ENCODE measurements around the gene EEF2.
"Not testable (repeated sequence)": the region's sequence is repeated elsewhere in the genome, so short reads cannot be mapped to it uniquely, and the experiment has no call there.

EEF2 gene

GRCh38 chr19:3967983-3968382 lies 17.3 kb downstream of the EEF2 start:
- not testable (repeated sequence) for DNase-seq

- DNase-seq, result no peak
These were observed 18.9 kb downstream of the EEF2 start for GRCh38 chr19:3966051-3967017.

DNA sequence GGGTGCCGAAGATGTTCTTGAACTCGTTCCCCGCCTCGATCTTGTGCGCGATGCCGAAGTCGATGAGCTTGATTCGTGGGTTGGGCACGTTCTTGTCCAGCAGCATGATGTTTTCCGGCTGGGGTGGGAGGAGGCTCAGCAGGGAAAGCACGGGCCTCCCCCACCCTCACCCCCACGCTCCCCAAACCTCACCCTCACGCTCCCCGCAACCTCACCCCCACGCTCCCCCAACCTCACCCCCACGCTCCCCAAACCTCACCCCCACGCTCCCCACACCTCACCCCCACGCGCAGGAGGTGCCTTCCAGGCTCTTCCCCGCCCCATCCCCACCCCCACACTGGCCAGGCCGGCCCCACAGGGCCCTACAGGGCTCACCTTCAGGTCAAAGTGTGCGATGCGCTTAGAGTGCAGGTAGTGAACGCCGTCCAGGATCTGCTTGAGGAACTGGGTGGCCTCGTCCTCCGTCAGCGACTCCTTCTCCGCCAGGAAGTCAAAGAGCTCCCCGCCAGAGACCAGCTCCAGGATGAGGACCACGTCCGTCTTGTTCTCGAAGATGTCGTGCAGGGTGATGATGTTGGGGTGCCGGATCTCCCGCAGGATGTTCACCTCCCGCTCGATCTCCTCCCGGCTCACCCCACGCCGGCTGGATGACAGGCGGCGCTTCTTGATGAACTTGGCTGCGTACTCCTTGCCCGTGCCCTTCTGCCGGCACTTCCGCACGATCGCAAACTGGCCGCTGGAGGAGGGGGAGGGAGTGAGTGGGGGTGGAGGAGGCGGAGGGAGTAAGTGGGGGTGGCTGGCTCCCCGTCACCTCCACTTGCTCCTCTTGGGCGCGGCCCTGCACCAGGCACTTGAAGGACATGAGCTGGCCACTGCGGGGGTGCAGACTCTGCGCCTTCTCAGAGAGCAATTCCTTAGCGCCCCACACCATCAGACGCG lies 20.7 kb downstream of the EEF2 start:
- no peak for DNase-seq

DNA sequence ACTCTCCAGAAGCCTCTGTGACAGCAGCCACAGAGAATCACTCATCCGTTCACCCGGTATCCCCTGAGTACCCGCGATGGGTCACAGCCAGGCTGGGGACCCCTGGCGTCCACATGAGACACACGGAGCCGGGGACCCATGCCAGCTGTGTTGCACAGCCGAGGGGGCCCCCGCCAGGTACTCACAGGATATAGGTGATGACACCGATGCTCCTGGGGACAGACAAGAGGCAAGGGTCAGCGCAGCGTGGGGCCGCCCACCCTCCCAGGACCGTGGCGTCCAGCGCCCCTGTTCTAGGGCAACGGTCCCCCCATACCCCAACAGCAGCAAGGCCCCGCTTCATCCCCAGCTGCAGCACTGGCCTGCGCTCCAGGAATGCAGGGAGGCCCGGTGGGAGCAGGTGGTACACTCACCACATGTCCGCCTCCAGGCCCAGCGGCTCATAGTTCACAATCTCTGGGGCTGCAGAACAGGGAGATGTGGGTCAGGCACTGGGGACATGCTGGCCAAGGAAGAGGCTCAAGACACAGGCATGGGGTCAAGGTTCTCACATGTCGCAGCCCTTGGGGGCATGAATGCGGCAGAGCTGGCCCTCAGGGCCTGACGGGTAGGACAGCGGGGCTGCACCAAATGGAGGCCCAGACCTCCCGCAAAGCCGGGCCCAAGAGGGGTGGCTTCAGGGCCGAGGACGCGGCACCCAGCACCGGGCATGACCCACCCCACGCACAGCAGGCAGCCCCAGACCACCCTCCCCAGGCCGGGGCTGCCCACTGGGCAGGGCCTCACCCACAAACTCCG lies 21.6 kb downstream of the EEF2 start:
- no peak for DNase-seq

DNA sequence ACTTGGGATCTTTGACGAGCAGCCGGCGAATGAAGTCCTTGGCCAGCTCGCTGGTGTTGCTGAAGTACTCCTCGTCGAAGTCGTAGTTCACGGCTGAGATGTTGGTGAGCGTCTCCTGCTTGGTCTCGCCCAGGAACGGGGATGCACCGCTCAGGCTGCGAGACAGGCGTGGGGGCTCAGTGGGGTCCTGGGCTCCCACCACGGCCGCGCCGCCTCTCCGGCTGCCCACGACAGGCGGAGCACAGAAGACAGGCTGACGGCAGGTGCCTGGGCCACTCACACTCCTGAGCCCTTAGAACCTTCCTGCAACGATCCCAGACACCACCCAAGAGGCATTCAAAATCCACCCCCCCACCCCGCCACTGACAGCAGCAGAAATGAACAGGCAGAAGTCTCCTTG lies 24.3 kb downstream of the EEF2 start:
- DNase-seq, result no peak

DNA sequence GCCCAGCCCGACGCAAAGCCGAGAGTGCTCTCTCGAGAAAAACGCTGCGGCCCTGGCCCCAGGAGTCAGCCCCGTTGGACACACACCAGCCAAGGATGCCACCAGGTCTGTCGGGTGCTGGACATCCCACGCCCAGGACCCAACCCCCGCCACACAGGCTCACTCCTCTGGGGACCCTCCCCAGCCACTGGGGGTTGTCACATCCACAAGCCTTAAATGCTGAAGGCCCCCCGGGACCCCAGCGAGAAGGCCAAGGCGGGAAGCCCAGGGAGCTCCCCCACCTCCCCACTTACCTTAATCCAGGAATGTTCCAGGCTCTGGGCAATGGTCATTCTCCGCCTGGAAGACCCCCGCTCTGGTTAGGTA lies 25.5 kb downstream of the EEF2 start:
- no peak for DNase-seq

- DNase-seq, result no peak
These were observed 26.2 kb downstream of the EEF2 start for GRCh38 chr19:3958836-3959765.

- DNase-seq, result no peak
These were observed 29.6 kb downstream of the EEF2 start for GRCh38 chr19:3955688-3956087.

- DNase-seq, result not testable (repeated sequence)
These were observed 30.0 kb downstream of the EEF2 start for GRCh38 chr19:3955276-3955675.

DNA sequence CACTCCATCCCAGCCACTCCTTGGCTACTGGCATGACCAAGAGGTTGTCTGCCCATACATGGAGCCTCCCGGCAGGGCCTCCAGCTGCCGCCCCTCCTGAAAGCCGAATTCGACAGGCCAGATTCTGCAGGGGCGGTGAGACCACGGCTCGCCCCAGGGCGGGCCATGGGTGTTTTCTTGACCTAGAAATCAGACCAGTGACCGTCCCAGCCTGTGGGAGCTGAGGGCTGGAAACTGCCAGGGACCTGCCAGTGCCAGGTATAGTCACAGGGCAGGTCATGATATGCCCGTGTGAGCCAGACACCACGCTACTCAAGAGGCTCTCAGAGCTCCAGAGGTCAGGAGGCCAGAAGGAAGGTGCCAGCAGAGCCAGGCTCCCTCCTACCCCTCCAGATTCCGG lies 31.2 kb downstream of the EEF2 start:
- DNase-seq, result no peak

GRCh38 chr19:3952755-3953276 lies 32.4 kb downstream of the EEF2 start:
- not testable (repeated sequence) for DNase-seq

DNA sequence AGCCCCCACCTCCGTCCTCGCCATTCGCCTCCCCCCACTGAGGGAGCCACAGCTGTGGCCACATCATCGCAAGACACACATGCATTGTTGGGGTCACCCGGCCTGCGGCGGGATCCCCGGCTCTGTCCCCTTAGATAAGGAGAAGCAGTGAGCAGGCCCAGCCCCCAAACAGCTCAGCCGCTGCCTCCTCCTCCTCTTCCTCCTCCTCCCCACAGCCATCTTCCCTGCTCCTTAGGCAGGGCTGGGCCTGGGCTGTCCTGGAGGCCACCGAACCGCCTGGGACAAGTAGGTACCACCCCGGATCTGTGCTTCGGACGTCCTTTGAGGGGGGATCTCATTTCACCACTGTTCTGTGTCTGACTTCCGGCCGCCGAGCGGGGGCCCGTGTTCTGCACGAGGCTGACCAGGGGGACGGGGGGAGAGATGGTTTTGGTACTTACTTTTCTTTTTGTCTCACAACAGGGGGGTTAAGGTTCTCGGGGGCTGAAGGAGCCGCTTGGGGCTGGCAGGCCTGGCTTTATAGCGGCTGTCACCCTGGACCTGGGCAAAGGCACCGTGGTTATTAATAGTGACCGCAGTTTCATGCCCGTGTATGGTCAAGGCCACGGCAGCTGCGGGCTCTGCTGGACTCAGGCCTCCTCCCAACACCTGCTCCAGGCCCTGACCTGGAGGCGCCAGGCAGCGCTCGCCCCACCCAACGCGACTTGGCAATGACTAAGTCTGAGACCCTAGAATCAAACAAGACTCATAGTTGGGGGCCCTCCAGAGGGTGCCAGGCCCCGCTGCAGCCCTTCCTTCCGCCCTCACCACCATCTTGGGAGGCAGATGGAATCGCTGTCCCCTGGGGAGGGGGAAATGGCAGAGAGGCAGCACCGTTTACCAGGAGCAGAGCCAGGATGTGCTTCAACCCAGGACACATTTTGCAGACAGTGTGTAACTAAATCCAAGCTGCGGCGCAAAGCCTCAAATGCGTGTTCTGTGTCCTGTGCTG lies 34.1 kb downstream of the EEF2 start:
- DNase-seq, result no peak

DNA sequence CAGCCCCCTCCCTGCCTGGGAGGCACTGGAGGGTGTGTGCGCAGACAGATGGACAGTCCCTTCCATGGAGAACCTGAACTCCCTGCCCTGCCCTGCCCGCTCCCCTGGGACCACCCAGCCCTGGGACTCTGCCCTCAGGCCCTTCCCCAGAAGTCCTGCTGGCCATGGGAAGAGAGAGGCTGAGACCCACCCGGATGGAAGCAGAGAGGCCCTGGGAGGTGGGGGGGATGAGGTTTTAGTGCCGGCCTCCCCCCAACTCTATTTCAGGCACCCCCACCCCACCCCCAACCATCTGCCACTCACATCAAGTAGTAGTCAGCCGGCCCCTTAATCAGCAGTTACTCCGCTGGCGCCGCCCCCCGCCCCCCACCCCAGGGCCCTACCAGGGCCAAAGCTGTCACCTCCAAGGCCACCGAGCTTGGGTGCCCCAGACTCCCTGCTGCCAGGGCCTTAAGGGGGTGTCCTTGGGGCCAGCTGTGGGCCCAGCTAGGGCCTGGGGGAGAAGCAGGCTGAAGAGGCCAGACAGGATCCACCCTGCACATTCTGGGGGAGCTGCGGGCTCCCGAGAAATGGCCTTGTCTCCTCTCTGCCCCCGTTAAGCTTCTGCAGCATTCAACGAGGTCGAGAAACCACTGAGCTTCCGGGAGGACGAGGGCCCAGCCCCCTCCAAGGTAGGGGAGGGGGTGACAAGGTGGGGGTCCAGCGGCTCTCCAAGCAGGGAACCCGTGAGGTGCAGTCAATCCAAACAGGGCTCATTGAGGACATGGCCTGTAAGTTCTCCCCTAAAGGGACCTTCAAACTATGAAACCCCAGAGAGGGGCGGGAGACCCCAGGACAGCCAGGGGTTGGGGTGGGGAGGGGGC lies 35.0 kb downstream of the EEF2 start:
- DNase-seq, result no peak

GRCh38 chr19:3949294-3949693 lies 36.0 kb downstream of the EEF2 start:
- no peak for DNase-seq

DNA sequence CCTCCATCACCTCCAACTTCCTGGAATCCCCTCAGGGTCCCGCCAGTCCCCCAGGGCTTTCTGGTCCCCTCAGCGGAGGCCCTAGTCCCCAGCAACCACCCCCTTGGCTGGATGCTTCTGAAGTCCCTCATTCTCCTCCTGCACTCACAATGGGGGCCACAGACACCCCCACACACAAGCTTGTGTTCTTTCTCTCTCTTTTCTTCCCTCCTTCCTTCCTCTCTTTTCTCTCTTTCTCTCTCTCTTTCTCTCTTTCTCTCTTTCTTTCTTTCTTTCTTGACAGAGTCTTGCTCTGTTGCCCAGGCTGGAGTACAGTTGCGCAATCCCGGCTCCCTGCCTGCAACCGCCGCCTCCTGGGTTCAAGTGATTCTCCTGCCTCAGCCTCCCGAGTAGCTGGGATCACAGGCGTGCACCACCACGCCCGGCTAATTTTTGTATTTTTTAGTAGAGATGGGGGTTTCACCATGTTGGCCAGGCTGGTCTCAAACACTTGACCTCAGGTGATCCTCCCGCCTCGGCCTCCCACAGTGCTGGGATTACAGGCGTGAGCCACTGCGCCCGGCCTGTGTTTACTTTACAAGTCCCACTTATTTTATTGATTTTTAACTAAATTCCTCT lies 37.8 kb downstream of the EEF2 start:
- not testable (repeated sequence) for DNase-seq

DNA sequence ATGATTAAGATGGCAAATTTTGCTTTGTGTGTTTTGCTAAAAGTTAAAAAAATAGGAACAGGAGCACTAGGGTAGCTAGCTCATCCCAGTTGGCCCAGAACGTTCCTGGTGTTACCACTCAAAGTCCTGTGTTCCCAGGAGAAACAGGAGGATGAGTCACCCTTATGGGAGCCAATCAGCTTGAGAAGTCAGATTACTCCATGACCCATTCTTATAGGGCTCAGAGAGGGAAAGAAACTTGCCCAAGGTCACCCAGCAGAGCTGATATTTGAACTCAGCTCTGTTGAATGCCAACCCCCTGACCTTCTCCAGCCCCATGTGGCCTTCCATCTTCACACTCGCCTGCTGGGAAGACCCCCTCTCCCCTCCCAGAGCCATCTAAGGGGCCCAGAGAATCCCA lies 39.4 kb downstream of the EEF2 start:
- DNase-seq, result no peak

GRCh38 chr19:3944018-3944721 lies 41.1 kb downstream of the EEF2 start:
- no peak for DNase-seq
